ENCODE results near the gene FSTL3. TPM values are rescaled to one million over a fixed set of nuclear protein-coding genes. Genes with fewer than 3 reads are reported as not detected.
A peak's percentile ranks its signal among the peaks of the same experiment; 100 is the strongest.
"Not testable (repeated sequence)": the region's sequence is repeated elsewhere in the genome, so short reads cannot be mapped to it uniquely, and the experiment has no call there.

Gene FSTL3
- total and polyA plus RNA-seq, 2 of the 8 experiments (the other 6 are each of a cell fraction or from before 2014, with no cell fraction given): 8.1 to 11.8 TPM

DNA sequence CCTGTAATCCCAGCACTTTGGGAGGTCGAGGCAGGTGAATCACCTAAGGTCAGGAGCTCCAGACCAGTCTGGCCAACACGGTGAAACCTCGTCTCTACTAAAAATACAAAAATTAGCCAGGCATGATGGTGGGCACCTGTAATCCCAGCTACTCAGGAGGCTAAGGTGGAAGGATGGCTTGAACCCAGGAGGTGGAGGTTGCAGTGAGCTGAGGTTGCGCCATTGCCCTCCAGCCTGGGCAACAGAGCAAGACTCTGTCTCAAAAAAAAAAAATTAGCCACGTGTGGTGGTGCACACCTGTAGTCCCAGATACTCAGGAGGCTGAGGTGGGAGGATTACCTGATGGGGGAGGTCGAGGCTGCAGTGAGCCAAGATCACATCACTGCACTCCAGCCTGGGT lies 26.7 kb downstream of the FSTL3 start:
- not testable (repeated sequence) for DNase-seq (ENCODE audit: low read depth in 1 of 2, low spot score in 2 of 2); H2AFZ ChIP-seq (ENCODE audit: low read length); H3K23me2 ChIP-seq (ENCODE audit: low read depth, low read length); H4K8ac ChIP-seq (ENCODE audit: extremely low read depth, insufficient read depth, low read length); H2BK15ac ChIP-seq (ENCODE audit: low read length); H4K20me1 ChIP-seq (replicated peaks in 1 of 2; ENCODE audit: control insufficient read depth in 1 of 2, insufficient read depth in 2 of 2, low read length in 2 of 2); H2AK5ac ChIP-seq (ENCODE audit: low read depth, low read length); H3K36me3 ChIP-seq (ENCODE audit: control insufficient read depth in 2 of 4, insufficient read depth in 4 of 4, low read length in 3 of 4); H3K9me3 ChIP-seq (ENCODE audit: insufficient read depth in 2 of 2, low read depth in 1 of 2, low read length in 1 of 2); H3K79me1 ChIP-seq (ENCODE audit: low read depth, low read length); H3K4ac ChIP-seq (replicated peaks; ENCODE audit: insufficient read length, low read depth, low read length); H3K27ac ChIP-seq (ENCODE audit: low read depth, low read length); H3K27me3 ChIP-seq (replicated peaks in 1 of 4; ENCODE audit: control insufficient read depth in 3 of 4, extremely low read depth in 1 of 4, insufficient read depth in 3 of 4, low read length in 3 of 4); H3K9ac ChIP-seq (replicated peaks in 1 of 4; ENCODE audit: extremely low read depth in 1 of 4, low read depth in 3 of 4, low read length in 3 of 4); H3K4me1 ChIP-seq (replicated peaks in 1 of 4; ENCODE audit: control insufficient read depth in 3 of 4, insufficient read depth in 4 of 4, low read length in 3 of 4); H4K5ac ChIP-seq (ENCODE audit: insufficient read length, low read depth, low read length); H3K18ac ChIP-seq (ENCODE audit: extremely low read depth, low read length); FAIRE-seq; H3K14ac ChIP-seq (ENCODE audit: insufficient read length); H3K56ac ChIP-seq (replicated peaks; ENCODE audit: insufficient read length, low read depth, low read length); H3K23ac ChIP-seq (ENCODE audit: insufficient read length); H3K79me2 ChIP-seq (ENCODE audit: control insufficient read depth in 1 of 2, insufficient read depth in 2 of 2, low read length in 2 of 2); H4K91ac ChIP-seq (replicated peaks; ENCODE audit: insufficient read length, low read length); H2BK20ac ChIP-seq (ENCODE audit: low read length); H2BK120ac ChIP-seq (replicated peaks; ENCODE audit: low read depth, low read length)
- 91% methylated on average over 4 of the region's 6 CpGs; no CpG with 5 or more reads in 1 of the 2 experiments for WGBS, 2 experiments (ENCODE audit: extremely low coverage in 1 of 2, insufficient coverage in 1 of 2, insufficient read length in 1 of 2, insufficient replicate concordance in 2 of 2, low coverage in 1 of 2, low lambda C conversion rate in 2 of 2, missing lambda C conversion rate in 1 of 2)
- CTCF ChIA-PET (ENCODE audit: partially characterized antibody): interaction anchor here (1.1 to 3.7 kb wide), 7 partner anchors 23 to 192 kb away, joined by 3 to 15 read pairs (median 4); partner anchors contain the start of gene FSTL3
- 0 out of 2 replicates have a peak overlapping the region, but pooled peaks have one; percentile 75 for H2BK5ac ChIP-seq (ENCODE audit: low read depth, low read length)
- POLR2A ChIA-PET (ENCODE audit: partially characterized antibody): interaction anchor here (1.2 kb wide), 1 partner anchor 12 kb away, joined by 5 read pairs; no protein-coding TSS in a partner anchor
- H2BK12ac ChIP-seq (ENCODE audit: low read depth, low read length): peak overlapping the region; percentile 23; the same call in 1 of the 2 replicates
- H3K4me2 ChIP-seq (ENCODE audit: insufficient read depth in 1 of 2, low read depth in 2 of 2, low read length in 2 of 2): peak overlapping the region; percentile 1 to 59; a peak in 2 of 4 replicates
- peak overlapping the region in 1 of 4 experiments; percentile 45; a peak in 1 of 8 replicates for H3K4me3 ChIP-seq (ENCODE audit: extremely low read depth in 1 of 4, insufficient read depth in 2 of 4, low read depth in 3 of 4, low read length in 4 of 4)
